K562 (cell line): ENCODE data around the gene GAPT. TPM values are rescaled to one million over a fixed set of nuclear protein-coding genes. Genes with fewer than 3 reads are reported as not detected.

Experiments
- ATAC-seq: fragments of 200-7000 bp; cut with Tn5 transposase; 3 replicates; pipeline ENCODE4 v1.9.1; 2020; ENCODE audit warnings: moderate library complexity
- BruUV-seq: library from RNA; stranded (reverse); fragments of 400-500 nt; replicated peaks from 2 replicates; lab custom pipeline; 2021; lab: Mats Ljungman, UMichigan
- CTCF ChIA-PET: fragments of 300-600 bp; formaldehyde crosslinking; extraction: SDS; loops from one replicate; lab custom pipeline; 2021; ENCODE audit warnings: low intra/inter-chr PET ratio; lab: Yijun Ruan, JAX
- POLR2A ChIA-PET: fragments of 300-600, 350-650 bp; sonication (Branson Sonifier 250); formaldehyde crosslinking; extraction: SDS; loops from one replicate; lab custom pipeline; 2021; ENCODE audit warnings: antibody characterized with exemption, inconsistent platforms; lab: Yijun Ruan, JAX
- DNase-seq, 4 experiments: peaks; one replicate each; pipeline versions ENCODE4 v3.0.0 to v3.0.0-alpha.2; 2011 to 2018; ENCODE audit warnings: low spot score in 3 of 4, mixed read lengths in 3 of 4; ENCODE audit errors: extremely low read depth in 1 of 4
- FAIRE-seq: peaks from 2 replicates; lab custom pipeline; 2011; peaks lifted over from hg19 to GRCh38; lab: Jason Lieb, UNC
- H2AFZ ChIP-seq: 2 replicates; pipeline ENCODE4 v1.6.0; 2011; ENCODE audit warnings: low read depth, low read length, control low read depth, inconsistent platforms
- H3K27ac ChIP-seq: fragments of 200-600 bp; 3 replicates; pipeline ENCODE4 v1.8.0; 2011; ENCODE audit warnings: low read depth, mild to moderate bottlenecking, control low read depth, inconsistent platforms, low read length, moderate library complexity, mixed read lengths; ENCODE audit errors: extremely low read depth
- H3K27me3 ChIP-seq, 2 experiments: fragments of 300-600 bp in 1 of 2; 2 replicates in 1 of 2; 3 replicates in 1 of 2; pipeline versions ENCODE4 v1.6.0 to v1.8.0; 2011; ENCODE audit warnings: inconsistent platforms in 2 of 2, low read length in 2 of 2, mild to moderate bottlenecking in 1 of 2, mixed read lengths in 1 of 2, moderate library complexity in 1 of 2; ENCODE audit not compliant: control insufficient read depth in 2 of 2, insufficient read depth in 2 of 2
- H3K36me3 ChIP-seq: fragments of 300-600 bp; 3 replicates; pipeline ENCODE4 v1.8.0; 2011; ENCODE audit warnings: mild to moderate bottlenecking, low read length, inconsistent platforms; ENCODE audit not compliant: control insufficient read depth, insufficient read depth
- H3K4me1 ChIP-seq, 2 experiments: fragments of 200-600 bp in 1 of 2; replicated peaks in 1 of 2; 2 replicates in 1 of 2; 3 replicates in 1 of 2; pipeline versions ENCODE4 v1.5.1 to v1.8.0; 2011; ENCODE audit warnings: inconsistent platforms in 2 of 2, low read length in 2 of 2, mild to moderate bottlenecking in 1 of 2, mixed read lengths in 1 of 2, moderate library complexity in 1 of 2; ENCODE audit not compliant: control insufficient read depth in 2 of 2, insufficient read depth in 2 of 2
- H3K4me2 ChIP-seq: 2 replicates; pipeline ENCODE4 v1.6.1; 2011; ENCODE audit warnings: low read length, control low read depth, inconsistent platforms, mixed read lengths; ENCODE audit not compliant: insufficient read depth
- H3K4me3 ChIP-seq: fragments of 200-600 bp; sonication (generic), shearing (Covaris generic); 2 replicates; pipeline ENCODE4 v1.5.1; 2016; ENCODE audit warnings: control low read depth, inconsistent platforms
- H3K79me2 ChIP-seq: fragments of 200-600 bp; 3 replicates; pipeline ENCODE4 v1.8.0; 2011; ENCODE audit warnings: low read length, inconsistent platforms; ENCODE audit not compliant: control insufficient read depth, insufficient read depth
- H3K9ac ChIP-seq, 2 experiments: 2 replicates each; pipeline versions ENCODE4 v1.6.0 to v1.6.1; 2011; ENCODE audit warnings: low read depth in 2 of 2, low read length in 2 of 2, control low read depth in 1 of 2, inconsistent platforms in 1 of 2, mild to moderate bottlenecking in 1 of 2, mixed read lengths in 1 of 2; ENCODE audit not compliant: insufficient read depth in 1 of 2
- H3K9me1 ChIP-seq: one replicate; pipeline ENCODE4 v1.6.0; 2011; ENCODE audit warnings: inconsistent platforms, mild to moderate bottlenecking, low read length, moderate library complexity; ENCODE audit not compliant: control insufficient read depth, insufficient read depth
- H3K9me3 ChIP-seq: replicated peaks from 2 replicates; pipeline ENCODE4 v1.5.1; 2011; ENCODE audit warnings: low read depth, low read length, inconsistent platforms; ENCODE audit not compliant: control insufficient read depth, insufficient read depth
- H4K20me1 ChIP-seq: replicated peaks from 2 replicates; pipeline ENCODE4 v1.6.1; 2011; ENCODE audit warnings: low read length, inconsistent platforms, mixed read lengths; ENCODE audit not compliant: control insufficient read depth, insufficient read depth
- CBX5 ChIP-seq: IDR thresholded peaks from 2 replicates; pipeline ENCODE4 v1.6.1; 2014; ENCODE audit warnings: low read depth, borderline replicate concordance
- POLR2B ChIP-seq: fragments of 450-650 bp; IDR thresholded peaks from 2 replicates; pipeline ENCODE4 v1.6.1; 2018; ENCODE audit warnings: low read depth; ENCODE audit not compliant: partially characterized antibody
- SOX6 ChIP-seq: fragments of 450-650 bp; IDR thresholded peaks from 2 replicates; pipeline ENCODE4 v1.6.1; 2014; ENCODE audit warnings: mild to moderate bottlenecking
- THAP12 ChIP-seq: fragments of 250-450 bp; sonication (Bioruptor Pico); IDR thresholded peaks from 2 replicates; pipeline ENCODE4 v1.9.0; 2021; ENCODE audit warnings: mild to moderate bottlenecking, inconsistent platforms
- ZNF212 ChIP-seq: fragments of 450-650 bp; formaldehyde crosslinking; IDR thresholded peaks from 2 replicates; pipeline ENCODE4 v1.4.0; 2020; ENCODE audit warnings: mild to moderate bottlenecking
- ZSCAN29 ChIP-seq: fragments of 450-650 bp; IDR thresholded peaks from 2 replicates; pipeline ENCODE4 v1.6.1; 2017
- WGBS: fragments of 100-300 bp; shearing (Covaris generic); methylation state at CpG from one replicate; pipeline ENCODE4 v1.1.6; 2016; ENCODE audit warnings: low coverage, mixed read lengths; ENCODE audit not compliant: insufficient coverage; ENCODE audit errors: missing lambda C conversion rate; 5-methylcytosine and 5-hydroxymethylcytosine counted together
- in situ Hi-C: fragments of 300-500 bp; cut with MboI; formaldehyde crosslinking; loops from 4 replicates; pipeline ENCODE4 v1.15.0; 2018; ENCODE audit warnings: inconsistent platforms, mixed read lengths
- intact Hi-C: fragments of 100-400 bp; cut with micrococcal nuclease; formaldehyde crosslinking; loops from 2 replicates; pipeline ENCODE4 v1.14.2; 2022
- polyA plus RNA-seq, 8 experiments: library from polyadenylated mRNA; depleted of rRNA in 4 of 8; stranded (reverse) in 5 of 8; unstranded in 3 of 8; fragments of >200 nt; fragmentation: Nextera tagmentation in 2 of 8; fragmentation: Illumina TruSeq in 1 of 8; extraction: Ambion mirVana in 2 of 8; extraction: Trizol in 1 of 8; gene quantifications; 2 replicates each; pipeline versions ENCODE4 v1.2.1 to v1.2.3, GENCODE V29; 2011 to 2014; ENCODE audit warnings: inconsistent platforms in 1 of 8, missing spikeins in 1 of 8
- total RNA-seq, 7 experiments: library from RNA; depleted of rRNA in 6 of 7; stranded (reverse); fragments of >200 nt in 6 of 7; fragmentation: Illumina TruSeq in 2 of 7; extraction: Trizol in 2 of 7; gene quantifications; 2 replicates each; pipeline versions ENCODE4 v1.2.1 to v1.2.3, GENCODE V29; 2011 to 2021; ENCODE audit warnings: low replicate concordance in 1 of 7

The GAPT gene
- total and polyA plus RNA-seq, 9 of the 15 experiments (the other 6 are each of a cell fraction or from before 2014, with no cell fraction given), result not detected

- TF ChIP-seq THAP12 (CRISPR knock-in tag) (no peak), CBX5 (no peak), SOX6 (no peak)
These were observed 37.2 kb upstream of the GAPT start (continued) for GRCh38 chr5:58454025-58454424.

- no peak for ATAC-seq
- in situ Hi-C loops, result loop anchor here (25.0 kb wide), 2 partner anchors 668 to 968 kb away; partner anchors contain the start of gene ACTBL2
- no peak overlapping the region for H3K9ac ChIP-seq
- no peaks in the 10 kb centered on the region for H3K27me3 ChIP-seq
- no peak overlapping the region for H3K4me2 ChIP-seq
- ChIA-PET POLR2A (no interaction called here), CTCF (no interaction called here)
- no peak overlapping the region for H2AFZ ChIP-seq
- no peaks in the 10 kb centered on the region for H3K9me1 ChIP-seq
- H3K27ac ChIP-seq, result no peak overlapping the region
- H3K9me3 ChIP-seq, result no peaks in the 10 kb centered on the region
- H4K20me1 ChIP-seq, result no peaks in the 10 kb centered on the region
- H3K36me3 ChIP-seq, result no peaks in the 10 kb centered on the region
- no TSS peak for BruUV-seq
- intact Hi-C loops, result no loop called here
- no peak for FAIRE-seq
- DNase-seq, result no peak
- H3K4me1 ChIP-seq, result peaks cover 0 to 5% of the 10 kb centered on the region in 2 experiments; a peak in 1 of 5 replicates
- TF ChIP-seq POLR2B, result no peak
- no peak for TF ChIP-seq ZSCAN29
- TF ChIP-seq ZNF212 (CRISPR knock-in tag), result no peak
- H3K79me2 ChIP-seq, result no peaks in the 10 kb centered on the region
- 3% methylated on average over 5 of the region's 5 CpGs for WGBS
- H3K4me3 ChIP-seq, result no peak overlapping the region
These were observed 36.2 kb upstream of the GAPT start for GRCh38 chr5:58455066-58455465.
